AG20443 (cell line): ENCODE measurements around the gene ANGEL1.

Experiments used
- DNase-seq: peaks from one replicate; pipeline ENCODE4 v3.0.0; 2012; ENCODE audit warnings: low spot score, mixed read lengths

ANGEL1 gene

DNA sequence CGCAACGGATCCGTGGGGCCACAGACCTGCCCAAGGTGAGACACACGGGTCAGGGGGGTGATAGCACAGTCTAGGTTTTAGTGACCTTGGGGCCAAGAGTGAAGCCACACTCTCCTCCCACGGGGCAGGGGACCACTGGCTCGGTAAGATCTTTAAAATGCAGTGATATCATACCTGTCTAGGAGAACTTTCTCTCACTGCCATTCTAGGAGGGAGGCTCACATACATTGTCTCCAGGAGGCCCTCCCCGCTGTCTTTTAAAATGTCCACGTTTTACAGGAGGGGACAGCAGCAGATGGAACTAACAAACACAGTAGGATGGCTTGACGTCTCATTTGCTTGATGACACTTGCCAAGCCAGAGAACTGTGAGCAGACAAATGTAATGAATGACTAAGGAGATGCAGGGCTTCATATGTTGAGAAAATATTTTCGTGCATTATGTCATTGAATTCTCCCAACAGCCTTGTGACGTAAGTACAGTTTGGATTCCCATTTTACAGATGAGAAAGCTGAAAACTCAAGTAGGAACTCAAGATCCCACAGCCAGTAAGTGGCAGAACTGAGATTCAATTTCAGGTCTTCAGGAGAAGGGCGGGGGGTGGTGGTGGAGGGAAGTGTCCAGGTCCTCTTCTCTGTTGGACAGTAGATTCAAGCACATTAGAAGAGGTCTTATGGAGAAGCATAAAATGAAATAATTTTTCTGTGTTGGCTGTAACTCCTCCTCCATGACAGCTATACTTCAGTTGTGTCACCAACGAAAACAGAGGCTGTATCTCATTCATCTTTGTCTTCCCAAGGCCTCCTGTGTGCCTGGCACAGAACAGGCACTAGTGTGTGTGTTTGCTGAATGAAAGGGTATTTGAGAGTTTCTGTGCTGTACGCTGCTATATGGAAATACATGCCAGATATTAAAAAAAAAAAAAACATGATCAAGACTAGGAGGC is 49.3 kb downstream of the ANGEL1 start:
- no peak for DNase-seq

DNA sequence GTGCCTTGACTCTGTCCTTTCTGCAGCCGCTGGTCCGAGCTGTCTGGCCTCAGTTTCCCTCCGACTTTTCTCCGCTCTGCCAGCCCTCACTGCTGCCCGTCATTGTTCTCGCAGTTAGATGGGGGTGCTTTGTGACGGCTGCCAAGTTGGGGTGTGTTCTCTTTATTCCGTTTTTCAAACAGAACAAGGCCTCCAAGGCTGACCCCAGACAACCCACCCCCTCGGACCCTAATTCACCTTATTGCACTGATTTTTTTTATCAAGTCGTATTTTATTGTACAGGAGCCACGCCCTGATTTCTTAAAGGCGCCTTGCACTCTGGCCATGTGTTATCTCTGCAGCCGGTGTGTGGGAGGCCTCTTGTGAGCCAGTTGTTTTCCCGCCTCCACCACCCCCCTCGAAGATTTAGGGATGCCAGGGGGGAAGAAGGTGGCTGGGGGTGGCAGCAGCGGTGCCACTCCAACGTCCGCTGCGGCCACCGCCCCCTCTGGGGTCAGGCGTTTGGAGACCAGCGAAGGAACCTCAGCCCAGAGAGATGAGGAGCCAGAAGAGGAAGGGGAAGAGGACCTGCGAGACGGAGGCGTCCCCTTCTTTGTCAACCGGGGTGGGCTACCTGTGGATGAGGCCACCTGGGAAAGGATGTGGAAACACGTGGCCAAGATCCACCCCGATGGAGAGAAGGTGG is 50.1 kb downstream of the ANGEL1 start:
- DNase-seq, result no peak

DNA sequence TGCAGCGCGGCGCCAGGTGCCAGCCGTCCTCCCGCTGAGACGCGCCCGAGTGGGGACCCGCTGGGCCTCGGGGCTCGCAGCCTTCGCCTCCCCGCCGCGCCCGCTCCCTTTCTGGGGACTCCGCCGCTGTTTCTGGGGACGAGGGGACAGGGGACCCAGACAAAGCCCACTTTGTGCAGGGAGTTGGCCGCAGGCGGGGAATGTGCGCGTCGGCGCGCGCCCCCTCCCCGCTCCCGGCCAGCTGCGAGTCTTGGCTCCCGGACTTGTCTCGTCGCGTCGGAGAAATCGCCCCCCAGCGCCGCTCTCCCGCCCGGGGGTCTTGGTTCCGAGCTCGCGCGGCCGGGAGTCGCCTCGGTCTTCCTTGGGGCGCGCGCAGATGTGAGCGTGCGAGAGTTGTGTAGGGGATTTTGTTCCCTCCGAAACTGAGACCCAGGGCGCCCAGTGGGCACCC is 50.7 kb downstream of the ANGEL1 start:
- no peak for DNase-seq

DNA sequence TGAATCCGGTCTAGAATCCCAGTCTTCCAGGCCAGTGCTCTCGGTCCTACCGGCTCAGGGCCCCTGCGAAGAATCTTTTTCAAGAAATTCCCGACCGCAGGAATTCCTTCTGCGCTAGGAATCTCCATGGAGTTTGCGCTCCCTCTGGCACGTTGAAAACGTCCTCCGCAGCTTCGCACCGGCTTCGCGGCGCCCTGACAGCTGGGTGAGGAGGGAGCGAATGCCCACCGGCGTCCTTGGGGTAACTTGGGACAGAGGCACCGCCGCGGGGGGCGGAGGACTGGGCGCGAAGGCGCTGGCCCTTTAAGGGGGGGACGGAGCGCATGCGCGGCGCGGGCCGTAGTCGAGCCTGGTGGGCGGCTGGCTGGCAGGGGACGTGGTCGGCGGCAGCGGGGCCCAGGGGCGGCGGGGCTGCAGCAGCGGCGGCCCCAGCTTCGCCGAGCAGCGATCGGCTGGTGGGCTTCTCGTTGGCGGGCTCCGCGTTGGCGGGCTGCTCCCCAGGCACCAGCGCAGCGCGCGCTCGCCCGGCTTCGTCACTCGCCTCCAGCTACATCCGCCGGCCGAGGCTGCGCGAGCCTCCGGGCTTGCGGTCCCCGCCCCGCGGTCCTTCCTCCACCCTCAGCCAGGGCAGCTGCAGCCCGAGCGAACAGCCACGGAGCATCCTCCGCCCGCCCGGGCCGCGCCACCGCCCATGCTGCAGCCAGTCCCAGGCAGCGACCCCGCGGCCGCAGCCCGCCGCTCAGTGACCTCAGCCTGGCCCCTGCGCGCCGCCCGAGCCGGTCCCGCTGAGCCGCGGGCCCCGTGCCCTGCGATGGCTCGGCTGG is 51.3 kb downstream of the ANGEL1 start, which contains the start of gene VASH1:
TSS of gene VASH1 (plus strand) at position 333 of the 824 bp plus-strand sequence. CDS start 1,354 bp downstream, outside the sequence.
- DNase-seq, result peak; percentile 95

DNA sequence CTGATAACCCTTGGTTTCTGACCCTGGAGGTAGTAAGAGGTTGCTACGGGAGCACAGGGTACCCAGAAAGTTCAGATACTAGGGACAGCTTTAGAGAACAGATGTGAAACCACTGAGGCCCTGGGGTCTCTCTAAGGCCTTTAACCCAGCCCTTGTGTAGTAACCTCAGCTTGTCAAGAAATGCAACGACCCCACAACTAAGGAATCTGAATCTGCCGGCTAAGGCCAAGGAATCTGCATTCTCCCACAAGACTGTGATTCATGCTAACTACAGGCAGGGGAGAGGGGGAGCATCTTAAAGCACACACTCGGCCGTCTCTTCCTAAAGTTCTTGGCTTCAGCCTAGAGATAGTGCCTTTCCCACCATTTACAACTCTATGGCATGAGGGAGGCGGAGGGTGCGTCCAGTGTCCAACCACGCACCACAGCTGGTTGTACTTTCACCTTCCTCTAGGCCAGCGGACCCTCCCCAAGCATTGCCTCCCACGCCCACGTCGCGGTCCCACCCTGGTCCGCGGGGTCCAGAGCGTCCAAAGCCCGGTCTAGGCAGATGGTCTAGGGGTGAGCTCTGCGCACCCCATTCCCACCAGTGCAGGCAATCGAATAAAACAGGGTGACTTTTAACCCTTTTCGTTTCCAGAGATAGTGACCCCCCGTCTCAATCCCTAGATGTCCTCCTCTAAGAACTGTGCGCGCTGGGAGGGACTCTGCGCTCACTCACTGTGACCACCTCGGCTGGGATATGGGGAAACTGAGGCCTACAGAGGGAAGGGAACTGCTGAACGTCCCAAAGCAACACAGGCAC is 52.1 kb downstream of the ANGEL1 start:
- no peak for DNase-seq

DNA sequence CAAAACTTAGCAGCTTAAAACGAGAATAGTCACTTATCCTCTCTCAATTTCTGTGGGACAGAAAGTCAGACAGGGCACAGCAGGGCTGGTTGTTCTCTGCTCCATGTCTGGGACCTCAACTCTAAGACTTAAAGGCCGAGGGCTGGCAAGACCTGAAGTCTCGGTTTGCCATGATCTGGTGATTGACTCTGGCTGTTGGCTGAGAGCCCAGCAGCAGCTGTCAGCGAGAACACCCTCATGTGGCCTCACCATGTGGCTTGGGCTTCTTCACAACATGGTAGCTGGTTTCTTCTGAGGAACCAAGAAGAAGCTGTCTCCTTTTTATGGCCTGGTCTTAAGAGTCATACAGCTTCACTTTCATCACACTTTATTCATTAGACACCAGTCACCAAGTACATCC is 53.1 kb downstream of the ANGEL1 start:
- no peak for DNase-seq

DNA sequence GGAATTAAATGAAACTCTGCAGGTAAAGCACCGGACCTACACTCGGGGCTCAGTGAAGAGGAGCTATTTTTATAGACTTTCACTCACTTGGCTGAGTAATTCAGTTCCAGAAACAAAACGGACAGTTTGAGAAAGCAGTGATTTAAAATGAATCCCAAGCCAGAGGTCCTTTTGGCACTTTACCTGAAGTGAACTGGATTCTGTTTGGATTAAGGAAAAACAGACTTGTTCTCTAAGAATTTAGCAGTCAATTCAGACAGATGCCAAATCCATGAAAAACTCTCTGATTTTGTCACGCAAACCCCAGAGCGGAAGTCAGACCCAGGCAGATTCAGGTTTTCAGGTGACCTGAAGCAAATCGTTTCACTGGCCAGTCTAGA is 56.3 kb downstream of the ANGEL1 start:
- no peak for DNase-seq

DNA sequence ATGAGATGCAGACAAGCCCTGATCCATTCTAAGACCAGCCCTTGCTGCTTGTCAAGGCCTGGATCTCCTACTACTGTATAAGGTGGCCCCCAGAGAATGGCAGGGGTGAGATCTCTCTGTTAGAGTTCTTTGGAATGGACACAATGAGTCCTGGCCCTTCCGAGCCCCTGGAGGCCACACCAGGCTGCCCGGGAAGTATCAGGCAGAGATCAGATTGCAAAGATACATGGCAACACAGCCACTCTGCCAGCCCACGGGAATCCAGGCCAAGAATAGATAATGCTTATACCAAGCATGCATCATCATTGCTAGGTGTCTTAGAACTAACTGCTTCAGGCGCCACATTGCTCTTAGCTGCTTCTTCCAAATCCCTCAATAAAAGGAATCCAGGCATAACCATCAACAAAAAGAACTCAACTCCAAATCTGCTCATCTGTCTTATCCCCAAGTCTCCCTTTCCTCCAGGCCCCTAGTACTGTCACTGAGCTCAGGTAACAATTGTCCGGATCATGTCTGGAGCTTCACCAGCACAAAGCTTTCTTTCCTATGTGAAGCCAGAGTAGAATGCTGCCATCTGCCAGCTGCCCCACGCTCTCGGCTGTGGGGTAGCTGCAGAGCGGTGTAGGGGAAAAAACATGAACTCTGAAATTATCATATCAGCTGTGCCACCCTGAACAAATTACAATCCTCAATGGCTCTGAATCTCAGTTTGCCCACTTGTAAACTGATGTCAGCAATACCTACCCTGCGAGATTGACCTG is 56.9 kb downstream of the ANGEL1 start:
- DNase-seq, result no peak

DNA sequence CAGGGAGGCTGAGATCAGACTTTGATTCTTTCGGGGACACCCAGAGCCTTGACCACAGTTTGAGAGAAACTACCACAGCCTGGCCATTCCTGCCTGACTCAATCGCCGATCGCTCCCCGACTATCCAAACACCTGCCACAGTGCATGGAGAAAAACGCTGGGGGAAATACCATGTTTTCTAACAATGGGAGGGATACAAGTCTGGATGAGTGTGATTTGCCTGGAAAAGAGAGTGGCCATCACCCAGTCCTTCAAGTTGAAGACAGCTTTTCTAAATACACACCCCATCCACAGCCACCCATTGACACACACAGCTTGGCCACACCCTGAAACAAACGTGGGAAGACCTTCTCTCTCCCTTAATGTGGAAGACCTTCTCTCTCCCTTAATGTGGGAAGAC is 58.1 kb downstream of the ANGEL1 start:
- DNase-seq, result no peak

DNA sequence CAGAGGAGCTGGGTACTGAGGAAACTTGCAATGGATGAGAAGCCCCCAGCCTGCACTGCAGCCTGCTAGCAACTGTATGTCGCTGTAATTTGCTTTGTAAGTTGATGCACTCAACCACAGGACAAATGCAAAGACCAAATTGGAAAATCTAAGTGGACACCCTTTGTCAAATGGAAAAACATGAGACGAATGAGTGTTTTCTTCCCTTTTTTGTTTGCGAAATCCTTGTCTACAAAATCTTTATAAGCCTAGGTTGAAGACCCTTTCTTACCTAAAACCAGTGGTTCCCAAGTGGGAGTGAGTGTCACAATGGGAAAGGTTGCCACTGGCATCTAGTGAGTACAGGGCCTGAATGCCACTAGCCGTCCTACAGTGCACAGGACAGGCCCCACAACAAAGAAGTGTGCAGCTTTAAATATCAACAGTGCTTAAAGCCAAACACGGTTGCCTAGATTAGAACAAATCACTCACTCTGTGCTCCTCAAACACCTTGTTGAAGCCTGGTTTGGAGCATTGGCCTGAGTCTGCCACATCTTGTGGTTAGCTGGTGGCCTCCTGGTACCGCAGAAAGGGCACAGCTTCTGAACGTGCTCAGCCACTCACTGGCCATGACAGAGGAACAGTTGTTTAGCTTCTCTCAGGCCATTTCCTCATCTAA is 59.0 kb downstream of the ANGEL1 start:
- DNase-seq, result no peak

DNA sequence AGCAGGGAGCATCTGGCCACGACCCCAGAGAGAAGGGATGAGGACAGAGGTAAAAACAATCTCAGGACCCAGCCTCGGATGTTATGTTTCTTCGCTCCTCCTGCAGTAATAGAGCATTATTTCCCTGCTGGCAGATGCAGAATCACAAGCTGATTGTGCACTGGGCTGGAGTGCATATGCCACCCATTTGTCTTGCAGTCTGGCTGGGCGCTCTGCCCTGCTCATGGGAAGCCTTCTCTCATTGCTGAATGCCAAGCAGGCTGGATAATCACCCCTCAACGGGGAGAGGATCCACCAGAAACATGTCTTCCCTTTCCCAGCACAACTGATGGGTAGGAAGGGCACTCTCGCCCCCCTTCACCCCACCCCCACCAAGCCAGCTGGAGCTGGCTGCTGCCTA is 59.9 kb downstream of the ANGEL1 start:
- no peak for DNase-seq

DNA sequence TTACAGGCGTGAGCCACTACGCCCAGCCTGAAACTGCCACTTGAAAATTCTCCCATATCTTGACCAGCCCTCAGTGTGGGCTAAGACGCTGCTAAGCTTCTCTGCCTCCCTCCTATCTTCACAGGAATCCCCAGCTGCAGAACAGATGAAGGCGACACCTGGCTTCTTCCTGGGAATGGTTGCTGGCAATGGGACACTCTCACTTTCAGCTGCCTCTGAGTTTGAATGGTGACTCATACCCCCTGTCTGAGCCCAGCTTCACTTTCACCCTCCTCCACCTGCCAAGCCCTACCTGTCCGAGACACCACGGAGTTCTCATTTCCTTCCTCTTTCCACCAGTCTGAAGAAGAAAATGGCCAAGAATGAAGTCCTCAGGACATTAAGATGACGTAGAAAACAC is 69.7 kb downstream of the ANGEL1 start:
- no peak for DNase-seq

DNA sequence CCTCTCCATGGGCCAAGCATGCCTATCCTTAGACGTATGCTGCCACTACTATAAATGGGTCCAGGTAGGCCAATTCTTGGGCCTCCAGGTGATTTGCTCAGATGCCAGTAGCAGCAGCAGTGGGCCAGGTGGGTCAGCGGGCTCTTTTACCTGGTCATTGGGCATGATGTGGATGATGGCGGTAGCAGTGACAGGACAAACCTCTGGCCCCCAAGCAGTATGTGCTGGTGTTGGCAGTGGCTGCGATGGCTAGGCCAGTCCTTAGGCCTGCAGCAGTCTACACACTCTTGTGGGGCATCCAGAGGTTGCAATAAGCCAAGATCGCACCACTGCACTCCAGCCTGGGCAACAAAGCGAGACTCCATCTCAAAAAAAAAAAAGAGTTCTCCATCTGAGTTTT is 70.5 kb downstream of the ANGEL1 start:
- DNase-seq, result no peak

DNA sequence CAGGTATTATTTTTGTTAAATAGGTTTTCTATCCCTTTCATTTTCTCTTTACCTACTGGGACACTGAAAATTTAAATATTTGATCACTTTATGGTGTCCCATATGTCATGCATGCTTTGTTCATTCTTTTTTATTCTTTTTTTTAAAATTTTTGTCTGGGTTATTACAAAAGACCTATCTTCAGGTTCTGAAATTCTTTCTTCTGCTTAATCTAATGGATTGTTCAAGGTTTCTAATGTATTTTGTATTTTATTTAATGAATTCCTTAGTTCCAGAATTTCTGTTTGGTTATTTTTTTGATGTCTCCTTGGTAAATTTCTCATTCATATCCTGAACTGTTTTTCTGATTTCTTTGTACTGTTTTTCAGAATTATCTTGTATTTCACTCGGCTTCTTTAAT is 71.6 kb downstream of the ANGEL1 start:
- no peak for DNase-seq
